NCI-H2196 (cell line): Measurements from ENCODE around the gene PPP1R7.
A peak's percentile ranks its signal among the peaks of the same experiment; 100 is the strongest.
"Not testable (repeated sequence)": the region's sequence is repeated elsewhere in the genome, so short reads cannot be mapped to it uniquely, and the experiment has no call there.

Experiments
- DNase-seq: peaks from one replicate; lab custom pipeline; 2025; ENCODE audit not compliant: unreplicated experiment; lab: John Stamatoyannopoulos, UW

The PPP1R7 gene

GRCh38 chr2:241149925-241150659 lies at the start of gene PPP1R7:
Gene PPP1R7, plus strand, starts transcription at chr2:241150467. Its CDS starts 29 bp downstream, at chr2:241150496.
- peak; percentile 97 for DNase-seq

GRCh38 chr2:241102239-241102803 lies 47.9 kb upstream of the PPP1R7 start, which contains the start of gene MTERF4:
Gene MTERF4, minus strand, starts transcription at chr2:241102287. Its CDS starts 14 bp downstream, at chr2:241102273.
- peak; percentile 93 for DNase-seq

GRCh38 chr2:241103176-241103595 lies 47.1 kb upstream of the PPP1R7 start:
- no peak for DNase-seq

- DNase-seq, result not testable (repeated sequence)
Measured at GRCh38 chr2:241104611-241105010, 45.7 kb upstream of the PPP1R7 start.

- DNase-seq, result no peak
Measured at GRCh38 chr2:241105641-241106040, 44.6 kb upstream of the PPP1R7 start.

GRCh38 chr2:241107031-241107783 lies 43.1 kb upstream of the PPP1R7 start:
- no peak for DNase-seq

GRCh38 chr2:241108271-241109209 lies 41.7 kb upstream of the PPP1R7 start:
- DNase-seq, result no peak

GRCh38 chr2:241109210-241110088 lies 40.8 kb upstream of the PPP1R7 start:
- no peak for DNase-seq

GRCh38 chr2:241110089-241110606 lies 40.1 kb upstream of the PPP1R7 start:
- no peak for DNase-seq

- DNase-seq, result no peak
Measured at GRCh38 chr2:241110607-241111439, 39.4 kb upstream of the PPP1R7 start.

- DNase-seq, result no peak
Measured at GRCh38 chr2:241111440-241111805, 38.8 kb upstream of the PPP1R7 start.

- no peak for DNase-seq
Measured at GRCh38 chr2:241112046-241112445, 38.2 kb upstream of the PPP1R7 start.

- no peak for DNase-seq
Measured at GRCh38 chr2:241112592-241112991, 37.7 kb upstream of the PPP1R7 start.

- DNase-seq, result no peak
Measured at GRCh38 chr2:241114836-241115235, 35.4 kb upstream of the PPP1R7 start.

GRCh38 chr2:241115361-241115760 lies 34.9 kb upstream of the PPP1R7 start:
- no peak for DNase-seq

- DNase-seq, result no peak
Measured at GRCh38 chr2:241116606-241117560, 33.4 kb upstream of the PPP1R7 start.

GRCh38 chr2:241118737-241119505 lies 31.3 kb upstream of the PPP1R7 start:
- no peak for DNase-seq
